ENCODE results near the gene PRODH2. TPM values are rescaled to one million over a fixed set of nuclear protein-coding genes. Genes with fewer than 3 reads are reported as not detected.
"Not testable (repeated sequence)": the region's sequence is repeated elsewhere in the genome, so short reads cannot be mapped to it uniquely, and the experiment has no call there.

PRODH2 gene
- total RNA-seq, 4 donors from 2014 or later, result 0.13 TPM; not detected in 3

DNA sequence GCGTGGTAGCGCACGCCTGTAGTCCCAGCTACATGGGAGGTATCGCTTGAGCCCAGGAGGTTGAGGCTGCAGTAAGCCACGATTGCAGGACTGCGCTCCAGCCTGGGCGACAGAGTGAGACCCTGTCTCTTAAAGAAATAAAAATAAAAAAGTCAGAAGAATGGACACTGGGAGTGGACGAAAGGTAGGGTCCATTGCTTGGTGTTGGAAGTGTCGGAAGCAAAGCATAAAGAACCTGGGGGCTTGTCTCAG lies 37.7 kb downstream of the PRODH2 start:
- H3K27ac ChIP-seq, result no peak overlapping the region
- intact Hi-C loops (cut with DNase I; ENCODE audit: low total_unique reads), result loop anchor here (1.0 to 10.0 kb wide), 4 partner anchors 17 to 220 kb away; partner anchors contain the start of genes PROSER3 and SDHAF1
- TF ChIP-seq, protein P1, sequence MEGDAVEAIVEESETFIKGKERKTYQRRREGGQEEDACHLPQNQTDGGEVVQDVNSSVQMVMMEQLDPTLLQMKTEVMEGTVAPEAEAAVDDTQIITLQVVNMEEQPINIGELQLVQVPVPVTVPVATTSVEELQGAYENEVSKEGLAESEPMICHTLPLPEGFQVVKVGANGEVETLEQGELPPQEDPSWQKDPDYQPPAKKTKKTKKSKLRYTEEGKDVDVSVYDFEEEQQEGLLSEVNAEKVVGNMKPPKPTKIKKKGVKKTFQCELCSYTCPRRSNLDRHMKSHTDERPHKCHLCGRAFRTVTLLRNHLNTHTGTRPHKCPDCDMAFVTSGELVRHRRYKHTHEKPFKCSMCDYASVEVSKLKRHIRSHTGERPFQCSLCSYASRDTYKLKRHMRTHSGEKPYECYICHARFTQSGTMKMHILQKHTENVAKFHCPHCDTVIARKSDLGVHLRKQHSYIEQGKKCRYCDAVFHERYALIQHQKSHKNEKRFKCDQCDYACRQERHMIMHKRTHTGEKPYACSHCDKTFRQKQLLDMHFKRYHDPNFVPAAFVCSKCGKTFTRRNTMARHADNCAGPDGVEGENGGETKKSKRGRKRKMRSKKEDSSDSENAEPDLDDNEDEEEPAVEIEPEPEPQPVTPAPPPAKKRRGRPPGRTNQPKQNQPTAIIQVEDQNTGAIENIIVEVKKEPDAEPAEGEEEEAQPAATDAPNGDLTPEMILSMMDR (IDR thresholded peaks at IDR 0.05 in 4 of 5, conservative IDR thresholded peaks at IDR 0.05 in 1 of 5), result no peak
- TF ChIP-seq POLR2A (IDR thresholded peaks at IDR 0.05), result no peak
- in situ Hi-C loops (cut with MboI; ENCODE audit: low sequenced_read_pairs in 4 of 4), result no loop called here
- peaks cover 4 to 5% of the 10 kb centered on the region in 2 donors for H3K4me1 ChIP-seq
- H3K4me3 ChIP-seq, result peak overlapping the region; percentile 60 to 81 (median 73)
- DNase-seq (no peak), ATAC-seq (peak in 1 of 2 donors; percentile 35)
- no peaks in the 10 kb centered on the region for H3K27me3 ChIP-seq
- H3K36me3 ChIP-seq, result peaks cover 0 to 3% of the 10 kb centered on the region in 2 donors
- no peaks in the 10 kb centered on the region for H3K9me3 ChIP-seq

GRCh38 chr19:35774274-35775045 lies 38.2 kb downstream of the PRODH2 start:
- no peaks in the 10 kb centered on the region for H3K36me3 ChIP-seq
- peaks cover 4 to 5% of the 10 kb centered on the region in 2 donors for H3K4me1 ChIP-seq
- in situ Hi-C loops (cut with MboI; ENCODE audit: low sequenced_read_pairs in 4 of 4) (loop anchor here in 1 of 4 donors (25.0 kb wide), 1 partner anchor 363 kb away; the partner anchor contains the start of gene CAPNS1), intact Hi-C loops (cut with DNase I; ENCODE audit: low total_unique reads) (loop anchor here (1.0 to 10.0 kb wide), 4 partner anchors 16 to 220 kb away; partner anchors contain the start of genes PROSER3 and SDHAF1)
- H3K9me3 ChIP-seq, result no peaks in the 10 kb centered on the region
- H3K27ac ChIP-seq, result no peak overlapping the region
- no peak for TF ChIP-seq POLR2A (IDR thresholded peaks at IDR 0.05)
- TF ChIP-seq, protein P1 (IDR thresholded peaks at IDR 0.05 in 4 of 5, conservative IDR thresholded peaks at IDR 0.05 in 1 of 5), result no peak
- no peaks in the 10 kb centered on the region for H3K27me3 ChIP-seq
- no peak for ATAC-seq
- no peak for DNase-seq
- H3K4me3 ChIP-seq, result peak overlapping the region; percentile 60 to 81 (median 73)

DNA sequence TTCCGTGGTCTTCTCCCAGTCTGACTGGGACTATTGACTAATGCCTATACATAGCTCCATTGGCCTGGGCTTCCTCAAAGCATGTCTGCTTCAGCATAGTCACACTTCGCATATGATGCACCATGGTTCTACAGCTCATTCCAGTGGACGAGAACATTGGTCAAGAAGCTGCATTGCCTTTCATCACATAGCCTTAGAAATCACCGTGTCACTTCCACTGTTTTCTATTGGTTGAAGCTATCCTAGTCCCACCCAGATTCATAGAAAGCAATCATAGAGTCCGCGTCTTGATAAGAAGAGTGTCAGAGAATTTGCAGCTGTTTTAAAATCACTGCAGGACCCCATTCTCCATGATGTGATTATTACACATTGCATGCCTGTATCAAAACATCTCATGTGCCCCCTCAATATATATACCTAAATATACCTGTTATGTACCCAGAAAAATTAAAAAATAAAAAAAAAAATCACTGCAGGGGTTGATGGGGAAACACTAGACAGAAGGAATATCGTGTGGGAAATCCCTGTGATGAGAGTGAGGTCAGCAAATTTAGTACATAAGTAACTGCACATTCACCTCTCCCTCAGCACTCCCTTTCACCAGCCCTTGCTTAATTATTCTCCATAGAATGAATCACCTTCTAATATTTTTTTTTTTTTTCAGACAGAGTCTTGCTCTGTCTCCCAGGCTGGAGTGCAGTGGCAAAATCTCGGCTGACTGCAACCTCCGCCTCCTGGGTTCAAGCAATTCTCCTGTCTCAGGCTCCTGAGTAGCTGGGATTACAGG lies 39.4 kb downstream of the PRODH2 start:
- Histone ChIP-seq H3K4me1 (peaks cover 4 to 5% of the 10 kb centered on the region in 2 donors), H3K27me3 (no peaks in the 10 kb centered on the region), H3K27ac (no peak overlapping the region), H3K9me3 (no peaks in the 10 kb centered on the region), H3K36me3 (no peaks in the 10 kb centered on the region), H3K4me3 (no peak overlapping the region)
- in situ Hi-C loops (cut with MboI; ENCODE audit: low sequenced_read_pairs in 4 of 4), result loop anchor here in 1 of 4 donors (25.0 kb wide), 1 partner anchor 364 kb away; the partner anchor contains the start of gene CAPNS1
- ATAC-seq (no peak), DNase-seq (no peak)
- intact Hi-C loops (cut with DNase I; ENCODE audit: low total_unique reads), result loop anchor here (10.0 kb wide), 1 partner anchor 222 kb away; the partner anchor contains the start of gene SDHAF1
- no peak for TF ChIP-seq POLR2A (IDR thresholded peaks at IDR 0.05)

GRCh38 chr19:35772362-35772761 lies 40.3 kb downstream of the PRODH2 start:
- intact Hi-C loops (cut with DNase I; ENCODE audit: low total_unique reads), result loop anchor here (10.0 kb wide), 1 partner anchor 222 kb away; the partner anchor contains the start of gene SDHAF1
- not testable (repeated sequence) for ATAC-seq, H3K4me3 ChIP-seq

DNA sequence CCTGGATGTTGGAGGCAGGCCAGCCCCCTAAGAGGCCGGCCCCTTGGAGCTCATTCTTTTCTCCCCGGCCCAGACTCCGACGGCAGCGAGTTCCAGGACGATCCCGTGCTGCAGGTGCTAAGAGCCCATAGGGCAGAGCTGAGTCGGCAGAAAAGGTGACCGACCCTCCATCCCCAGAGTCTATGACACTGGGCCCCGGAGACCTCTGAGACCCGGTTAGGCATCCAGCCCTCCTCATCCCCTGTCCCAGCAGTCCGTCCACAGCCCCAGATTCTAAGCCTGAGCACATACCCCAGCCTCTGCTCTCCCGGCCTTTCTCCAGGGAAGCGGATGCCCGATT lies 44.6 kb downstream of the PRODH2 start:
- H3K36me3 ChIP-seq, result peaks cover 0 to 13% of the 10 kb centered on the region in 2 donors
- TF ChIP-seq, protein P1 (IDR thresholded peaks at IDR 0.05 in 4 of 5, conservative IDR thresholded peaks at IDR 0.05 in 1 of 5), result no peak
- no peak for TF ChIP-seq POLR2A (IDR thresholded peaks at IDR 0.05)
- no peak for DNase-seq
- intact Hi-C loops (cut with DNase I; ENCODE audit: low total_unique reads), result no loop called here
- ATAC-seq, result no peak
- no peak overlapping the region for H3K4me3 ChIP-seq
- in situ Hi-C loops (cut with MboI; ENCODE audit: low sequenced_read_pairs in 4 of 4), result loop anchor here in 1 of 4 donors (25.0 kb wide), 1 partner anchor 369 kb away; the partner anchor contains the start of gene CAPNS1
- no peak overlapping the region for H3K27ac ChIP-seq
- H3K9me3 ChIP-seq, result no peaks in the 10 kb centered on the region
- no peaks in the 10 kb centered on the region for H3K4me1 ChIP-seq
- no peaks in the 10 kb centered on the region for H3K27me3 ChIP-seq

More at GRCh38 chr19:35772362-35772761, 40.3 kb downstream of the PRODH2 start:
- not testable (repeated sequence) for H3K27ac ChIP-seq, H3K9me3 ChIP-seq, H3K4me1 ChIP-seq, DNase-seq, H3K27me3 ChIP-seq, H3K36me3 ChIP-seq
- in situ Hi-C loops (cut with MboI; ENCODE audit: low sequenced_read_pairs in 4 of 4), result loop anchor here in 1 of 4 donors (25.0 kb wide), 1 partner anchor 365 kb away; the partner anchor contains the start of gene CAPNS1
